CD4-positive, alpha-beta T cell treated with Interleukin-2 at 100 ng/mL for 4 hours (primary cell): ENCODE measurements around the gene NFATC2.
"Not testable (repeated sequence)": the region's sequence is repeated elsewhere in the genome, so short reads cannot be mapped to it uniquely, and the experiment has no call there.

ENCODE experiments used
- DNase-seq: peaks from one replicate; pipeline ENCODE4 v3.0.0-alpha.2; 2020; ENCODE audit warnings: low spot score

Gene NFATC2

GRCh38 chr20:51494241-51495110 lies 48.0 kb downstream of the NFATC2 start:
- DNase-seq: peak; percentile 24

GRCh38 chr20:51493346-51493791 lies 49.1 kb downstream of the NFATC2 start:
- DNase-seq: no peak

- no peak for DNase-seq
Observed at GRCh38 chr20:51492167-51493092, 50.1 kb downstream of the NFATC2 start.

- no peak for DNase-seq
Observed at GRCh38 chr20:51491393-51491792, 51.1 kb downstream of the NFATC2 start.

- DNase-seq: no peak
Observed at GRCh38 chr20:51490635-51491034, 51.9 kb downstream of the NFATC2 start.

GRCh38 chr20:51489611-51490010 lies 52.9 kb downstream of the NFATC2 start:
- DNase-seq: no peak

GRCh38 chr20:51488331-51488730 lies 54.2 kb downstream of the NFATC2 start:
- no peak for DNase-seq

- DNase-seq: no peak
Observed at GRCh38 chr20:51487565-51488268, 54.8 kb downstream of the NFATC2 start.

- DNase-seq: no peak
Observed at GRCh38 chr20:51487076-51487475, 55.4 kb downstream of the NFATC2 start.

GRCh38 chr20:51486197-51487005 lies 56.1 kb downstream of the NFATC2 start:
- no peak for DNase-seq

GRCh38 chr20:51484831-51485230 lies 57.7 kb downstream of the NFATC2 start:
- DNase-seq: no peak

- no peak for DNase-seq
Observed at GRCh38 chr20:51484141-51484815, 58.2 kb downstream of the NFATC2 start.

- DNase-seq: no peak
Observed at GRCh38 chr20:51482836-51483473, 59.6 kb downstream of the NFATC2 start.

GRCh38 chr20:51481341-51481914 lies 61.1 kb downstream of the NFATC2 start:
- peak; percentile 67 for DNase-seq

- peak; percentile 29 for DNase-seq
Observed at GRCh38 chr20:51480507-51481270, 61.8 kb downstream of the NFATC2 start.

- DNase-seq: not testable (repeated sequence)
Observed at GRCh38 chr20:51476106-51476505, 66.4 kb downstream of the NFATC2 start.

GRCh38 chr20:51473771-51474170 lies 68.7 kb downstream of the NFATC2 start:
- no peak for DNase-seq

- DNase-seq: no peak
Observed at GRCh38 chr20:51473256-51473655, 69.3 kb downstream of the NFATC2 start.

GRCh38 chr20:51470907-51471411 lies 71.6 kb downstream of the NFATC2 start:
- peak; percentile 74 for DNase-seq
